Memory B cell (primary cell): Measurements from ENCODE around the gene SLC10A2.
"Not testable (repeated sequence)": the region's sequence is repeated elsewhere in the genome, so short reads cannot be mapped to it uniquely, and the experiment has no call there.

ENCODE experiments used
- ATAC-seq: fragments of 150-1000 bp; cut with Tn5 transposase; 2 replicates; pipeline ENCODE4 v1.10.0; 2021; ENCODE audit warnings: low read depth, mild to moderate bottlenecking, moderate library complexity
- DNase-seq, 2 donors: peaks; one replicate each; pipeline ENCODE4 v3.0.0; 2022; ENCODE audit warnings: low spot score in 2 of 2
- H3K27ac Mint-ChIP-seq: one replicate; pipeline ENCODE4 v1.8.0; 2022; ENCODE audit warnings: mild to moderate bottlenecking, moderate library complexity, mixed read lengths
- H3K27me3 Mint-ChIP-seq: one replicate; pipeline ENCODE4 v1.8.0; 2022; ENCODE audit warnings: mixed read lengths
- H3K36me3 Mint-ChIP-seq: one replicate; pipeline ENCODE4 v1.8.0; 2022; ENCODE audit warnings: mild to moderate bottlenecking, mixed read lengths
- H3K4me1 Mint-ChIP-seq: one replicate; pipeline ENCODE4 v1.8.0; 2022; ENCODE audit warnings: mixed read lengths
- H3K4me3 Mint-ChIP-seq: one replicate; pipeline ENCODE4 v1.8.0; 2022; ENCODE audit warnings: mild to moderate bottlenecking, moderate library complexity, mixed read lengths
- H3K9me3 Mint-ChIP-seq: one replicate; pipeline ENCODE4 v1.8.0; 2022; ENCODE audit warnings: mixed read lengths

The SLC10A2 gene, protein sequence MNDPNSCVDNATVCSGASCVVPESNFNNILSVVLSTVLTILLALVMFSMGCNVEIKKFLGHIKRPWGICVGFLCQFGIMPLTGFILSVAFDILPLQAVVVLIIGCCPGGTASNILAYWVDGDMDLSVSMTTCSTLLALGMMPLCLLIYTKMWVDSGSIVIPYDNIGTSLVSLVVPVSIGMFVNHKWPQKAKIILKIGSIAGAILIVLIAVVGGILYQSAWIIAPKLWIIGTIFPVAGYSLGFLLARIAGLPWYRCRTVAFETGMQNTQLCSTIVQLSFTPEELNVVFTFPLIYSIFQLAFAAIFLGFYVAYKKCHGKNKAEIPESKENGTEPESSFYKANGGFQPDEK

DNA sequence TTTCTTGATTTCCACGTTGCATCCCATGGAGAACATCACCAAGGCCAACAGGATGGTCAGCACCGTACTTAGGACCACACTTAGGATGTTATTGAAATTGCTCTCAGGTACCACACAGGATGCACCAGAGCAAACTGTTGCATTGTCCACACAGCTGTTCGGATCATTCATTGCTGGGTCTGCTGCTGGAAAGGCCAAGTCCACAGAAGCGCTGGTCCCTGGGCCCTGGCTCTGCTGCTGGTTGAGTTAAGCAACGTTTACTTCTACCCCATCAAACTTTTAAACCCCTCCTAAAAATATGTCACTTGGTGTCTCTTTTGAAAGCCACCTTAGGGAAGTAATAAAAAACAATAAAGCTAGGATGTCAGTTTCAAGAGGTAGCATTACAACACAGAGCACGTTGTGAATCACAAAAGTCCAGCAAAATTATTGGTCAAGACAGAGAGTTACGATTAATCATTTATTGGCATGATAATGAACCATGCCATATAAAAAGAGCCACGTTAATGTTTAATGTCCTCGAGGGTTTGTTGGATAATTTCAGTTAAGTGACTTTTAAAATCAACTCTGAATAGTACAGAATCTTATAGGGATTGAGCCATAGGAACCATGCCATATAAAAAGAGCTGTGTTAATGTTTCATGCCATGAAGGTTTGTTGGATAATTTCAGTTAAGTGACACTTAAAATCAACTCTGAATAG lies at the start of gene SLC10A2:
Gene SLC10A2, minus strand, starts transcription at position 339 of the 702 bp plus-strand sequence. Its CDS starts 168 bp downstream, at position 171.
- DNase-seq: no peak
- Mint-ChIP-seq H3K9me3 (peaks cover 3% of the 10 kb centered on the region), H3K27ac (no peak within 1 kb of the TSS), H3K36me3 (no peaks in the 10 kb centered on the region), H3K4me1 (no peaks in the 10 kb centered on the region), H3K4me3 (no peak within 1 kb of the TSS), H3K27me3 (no peaks in the 10 kb centered on the region)
- ATAC-seq: no peak

DNA sequence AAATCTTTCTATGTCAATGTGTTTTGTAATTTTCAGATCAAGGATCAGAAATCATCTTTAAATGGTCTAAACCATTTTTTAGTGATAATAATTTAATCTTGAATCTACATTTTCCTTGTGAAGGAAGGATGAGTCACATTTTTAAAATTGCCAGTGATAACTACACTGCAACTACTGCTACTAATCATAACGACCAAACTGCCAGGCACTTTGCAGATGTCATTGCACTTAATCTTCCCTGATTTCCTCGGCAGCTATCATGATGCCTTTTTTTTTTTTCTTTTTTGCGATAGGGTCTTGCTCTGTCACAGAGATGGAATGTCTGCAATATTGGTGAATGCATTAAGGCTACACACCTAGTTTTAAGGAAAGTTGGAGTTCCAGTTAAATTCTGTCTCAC lies 41.4 kb upstream of the SLC10A2 start:
- Mint-ChIP-seq H3K27ac (no peak overlapping the region), H3K4me1 (no peaks in the 10 kb centered on the region), H3K27me3 (no peaks in the 10 kb centered on the region), H3K9me3 (no peaks in the 10 kb centered on the region), H3K4me3 (no peak overlapping the region), H3K36me3 (no peaks in the 10 kb centered on the region)
- no peak for DNase-seq
- no peak for ATAC-seq

DNA sequence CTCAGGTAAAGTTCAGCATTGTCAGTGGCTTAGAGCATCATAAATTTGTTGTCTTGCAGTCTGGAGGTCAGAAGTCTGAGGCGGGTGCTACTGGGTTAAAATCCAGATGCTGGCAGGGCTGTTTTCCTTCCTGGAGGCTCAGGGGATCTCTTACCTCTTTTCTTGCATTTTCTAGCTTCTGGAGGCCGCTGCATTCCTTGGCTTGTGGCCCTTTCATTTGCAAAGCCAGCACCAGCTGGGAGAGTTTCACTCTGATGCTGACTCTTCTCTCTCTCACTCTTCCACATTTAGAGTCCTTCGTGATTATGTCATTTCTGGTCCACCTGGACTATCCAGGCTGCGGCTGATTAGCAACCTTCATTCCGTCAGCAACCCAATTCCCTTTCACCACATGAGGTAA lies 38.1 kb upstream of the SLC10A2 start:
- ATAC-seq (no peak), DNase-seq (no peak)
- Mint-ChIP-seq H3K36me3 (no peaks in the 10 kb centered on the region), H3K27ac (no peak overlapping the region), H3K9me3 (no peaks in the 10 kb centered on the region), H3K27me3 (no peaks in the 10 kb centered on the region), H3K4me3 (no peak overlapping the region), H3K4me1 (no peaks in the 10 kb centered on the region)

DNA sequence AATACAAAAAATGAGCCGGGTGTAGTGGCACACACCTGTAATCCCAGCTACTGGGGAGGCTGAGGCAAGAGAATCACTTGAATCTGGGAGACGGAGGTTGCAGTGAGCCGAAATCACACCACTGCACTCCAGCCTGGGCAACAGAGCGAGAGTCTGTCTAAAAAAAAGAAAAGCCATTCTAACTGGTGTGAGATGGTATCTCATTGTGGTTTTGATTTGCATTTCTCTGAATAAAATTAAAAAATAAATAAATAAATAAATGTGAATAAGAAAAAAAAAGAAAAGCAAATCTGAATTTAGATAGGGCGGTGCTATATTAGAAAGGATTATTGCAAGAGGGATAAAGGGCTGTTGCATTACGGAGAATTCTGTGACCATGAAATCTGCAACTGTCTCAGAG lies 37.2 kb upstream of the SLC10A2 start:
- not testable (repeated sequence) for ATAC-seq, H3K36me3 Mint-ChIP-seq, H3K9me3 Mint-ChIP-seq

DNA sequence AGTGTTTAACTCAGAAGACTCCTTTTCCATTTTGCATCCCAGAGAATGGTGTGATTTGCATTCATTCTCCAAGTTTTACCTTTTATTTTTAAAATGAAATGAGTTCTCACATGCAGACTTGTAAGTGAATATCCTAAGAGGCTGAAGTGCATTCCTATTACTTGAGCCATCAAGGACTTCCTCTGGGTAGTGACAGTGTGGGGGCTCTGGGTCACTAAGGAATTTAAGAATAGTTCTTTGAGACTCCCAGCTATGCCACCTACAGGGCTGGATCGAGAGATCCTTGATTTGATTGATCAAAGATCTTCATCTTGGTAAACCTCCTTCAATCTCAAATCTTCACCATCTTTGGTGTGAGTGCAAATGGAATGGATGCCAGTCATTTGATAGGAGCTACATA lies 36.3 kb upstream of the SLC10A2 start:
- Mint-ChIP-seq H3K9me3 (no peaks in the 10 kb centered on the region), H3K4me3 (no peak overlapping the region), H3K36me3 (no peaks in the 10 kb centered on the region), H3K4me1 (no peaks in the 10 kb centered on the region), H3K27ac (no peak overlapping the region), H3K27me3 (no peaks in the 10 kb centered on the region)
- no peak for DNase-seq
- no peak for ATAC-seq

More for the DNA sequence above, 37.2 kb upstream of the SLC10A2 start:
- not testable (repeated sequence) for H3K4me1 Mint-ChIP-seq, H3K27ac Mint-ChIP-seq, DNase-seq, H3K4me3 Mint-ChIP-seq, H3K27me3 Mint-ChIP-seq

DNA sequence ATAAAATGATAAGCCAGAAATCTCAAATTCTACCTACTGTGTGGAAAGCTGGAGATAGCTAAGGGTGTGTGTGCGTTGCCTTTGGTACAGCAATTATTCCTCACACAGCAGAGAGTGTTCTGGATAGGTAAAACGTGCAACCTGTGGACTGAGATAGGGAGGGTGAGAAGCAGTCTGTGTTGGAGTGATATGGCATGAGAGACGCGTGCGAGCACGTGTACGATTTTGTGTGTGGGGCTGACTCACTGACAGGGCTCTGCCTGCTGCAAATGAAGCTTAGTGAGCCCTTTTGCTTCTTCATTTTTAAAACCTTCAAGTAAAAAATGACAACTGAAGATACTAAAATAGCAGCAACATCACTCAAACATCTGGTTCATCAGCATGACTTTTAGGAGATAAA lies 35.7 kb upstream of the SLC10A2 start:
- no peak overlapping the region for H3K4me3 Mint-ChIP-seq
- H3K36me3 Mint-ChIP-seq: no peaks in the 10 kb centered on the region
- H3K9me3 Mint-ChIP-seq: no peaks in the 10 kb centered on the region
- no peak overlapping the region for H3K27ac Mint-ChIP-seq
- DNase-seq (no peak), ATAC-seq (no peak)
- no peaks in the 10 kb centered on the region for H3K4me1 Mint-ChIP-seq
- no peaks in the 10 kb centered on the region for H3K27me3 Mint-ChIP-seq

DNA sequence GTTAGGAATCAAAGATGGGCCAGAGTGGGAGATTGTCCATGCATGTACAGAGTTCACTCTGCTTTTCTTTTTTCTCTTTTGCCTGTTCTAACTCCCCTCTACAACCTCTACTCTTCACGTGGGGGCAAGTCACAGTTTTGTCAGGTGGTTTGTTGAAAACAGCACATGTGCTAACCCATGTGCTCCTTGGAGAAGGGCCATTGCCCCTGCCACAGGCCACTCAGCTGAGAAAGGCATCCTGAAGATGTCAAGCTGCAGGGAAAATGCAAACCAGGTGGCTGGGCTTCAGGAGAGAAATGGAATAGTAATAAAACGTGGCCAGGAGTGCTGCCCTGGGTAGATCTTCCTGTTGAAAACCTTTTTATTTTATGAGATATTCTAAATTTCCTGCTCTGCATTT lies 35.3 kb upstream of the SLC10A2 start:
- H3K27me3 Mint-ChIP-seq: no peaks in the 10 kb centered on the region

DNA sequence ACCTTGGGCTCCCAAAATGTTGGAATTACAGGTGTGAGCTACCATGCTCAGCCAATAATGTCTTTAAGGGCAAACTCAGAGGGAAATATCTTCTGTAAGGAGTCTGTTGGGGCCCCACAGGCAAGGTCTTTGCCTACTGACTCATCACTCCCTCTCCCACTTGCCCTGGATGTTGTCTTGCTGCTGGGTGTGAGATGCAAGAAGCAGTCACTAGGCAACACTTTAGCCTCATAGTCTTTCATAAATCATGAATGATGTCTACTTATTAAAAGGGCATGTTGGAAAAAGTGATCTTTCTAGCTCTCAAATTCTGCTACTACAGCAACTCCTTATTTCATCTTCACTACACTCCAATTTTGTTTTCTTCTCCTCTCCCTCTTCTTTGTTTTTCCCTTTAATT lies 34.6 kb upstream of the SLC10A2 start:
- Mint-ChIP-seq H3K27ac (no peak overlapping the region), H3K4me1 (no peaks in the 10 kb centered on the region), H3K4me3 (no peak overlapping the region), H3K9me3 (no peaks in the 10 kb centered on the region), H3K36me3 (no peaks in the 10 kb centered on the region), H3K27me3 (no peaks in the 10 kb centered on the region)
- no peak for DNase-seq
- ATAC-seq: no peak

More for the DNA sequence above, 35.3 kb upstream of the SLC10A2 start:
- no peak for ATAC-seq
- Mint-ChIP-seq H3K4me3 (no peak overlapping the region), H3K9me3 (no peaks in the 10 kb centered on the region), H3K4me1 (no peaks in the 10 kb centered on the region), H3K27ac (no peak overlapping the region), H3K36me3 (no peaks in the 10 kb centered on the region)
- DNase-seq: no peak

DNA sequence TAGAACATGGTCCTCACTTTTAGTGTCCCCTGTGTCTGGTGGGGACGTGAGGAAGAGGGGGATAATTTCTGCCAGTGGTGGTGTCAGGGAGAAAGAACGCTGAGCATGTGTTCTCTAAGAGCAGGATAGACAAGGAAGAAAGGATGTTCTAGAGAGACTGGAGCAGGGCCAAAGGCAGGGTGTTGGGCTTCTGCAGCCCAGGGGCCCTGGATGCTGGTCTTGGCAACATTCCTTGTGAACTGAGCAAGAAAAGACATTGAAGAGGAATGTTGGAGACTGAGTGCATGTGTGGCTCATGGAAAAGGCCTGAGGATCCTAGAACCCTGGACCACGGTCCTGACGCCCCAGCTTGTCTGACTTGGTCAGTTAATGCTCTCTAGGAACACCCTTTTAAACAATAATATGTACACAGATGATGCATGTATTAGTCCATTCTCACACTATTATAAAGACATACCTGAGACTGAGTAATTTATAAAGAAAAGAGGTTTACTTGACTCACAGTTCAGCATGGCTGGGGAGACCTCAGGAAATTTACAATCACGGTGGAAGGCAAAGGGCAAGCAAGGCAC lies 33.6 kb upstream of the SLC10A2 start:
- Mint-ChIP-seq H3K36me3 (no peaks in the 10 kb centered on the region), H3K9me3 (no peaks in the 10 kb centered on the region), H3K4me3 (no peak overlapping the region), H3K27ac (no peak overlapping the region), H3K27me3 (no peaks in the 10 kb centered on the region), H3K4me1 (no peaks in the 10 kb centered on the region)
- no peak for DNase-seq
- ATAC-seq: no peak

DNA sequence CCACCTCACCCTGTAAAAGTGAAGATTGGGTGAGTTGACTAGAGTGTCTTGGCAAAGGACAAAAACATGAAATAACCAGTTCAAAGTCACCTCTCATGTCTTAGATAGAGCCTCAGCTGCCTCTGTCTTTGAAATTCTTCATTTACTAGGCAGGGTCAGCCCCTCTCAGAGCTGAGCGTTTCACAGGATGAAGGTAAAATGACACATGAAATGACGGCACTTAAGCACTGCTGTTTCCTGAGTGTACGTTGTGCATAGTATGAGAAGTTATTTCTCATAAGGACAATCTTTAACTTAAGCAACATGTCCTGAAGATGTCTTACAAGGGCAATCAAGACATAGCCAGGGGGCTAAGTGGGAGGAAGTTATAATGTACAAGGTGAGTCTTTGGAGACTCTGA lies 32.3 kb upstream of the SLC10A2 start:
- no peak for DNase-seq
- H3K9me3 Mint-ChIP-seq: peaks cover 6% of the 10 kb centered on the region
- no peak overlapping the region for H3K4me3 Mint-ChIP-seq
- no peaks in the 10 kb centered on the region for H3K27me3 Mint-ChIP-seq
- H3K27ac Mint-ChIP-seq: no peak overlapping the region
- ATAC-seq: no peak
- no peaks in the 10 kb centered on the region for H3K36me3 Mint-ChIP-seq
- H3K4me1 Mint-ChIP-seq: no peaks in the 10 kb centered on the region

DNA sequence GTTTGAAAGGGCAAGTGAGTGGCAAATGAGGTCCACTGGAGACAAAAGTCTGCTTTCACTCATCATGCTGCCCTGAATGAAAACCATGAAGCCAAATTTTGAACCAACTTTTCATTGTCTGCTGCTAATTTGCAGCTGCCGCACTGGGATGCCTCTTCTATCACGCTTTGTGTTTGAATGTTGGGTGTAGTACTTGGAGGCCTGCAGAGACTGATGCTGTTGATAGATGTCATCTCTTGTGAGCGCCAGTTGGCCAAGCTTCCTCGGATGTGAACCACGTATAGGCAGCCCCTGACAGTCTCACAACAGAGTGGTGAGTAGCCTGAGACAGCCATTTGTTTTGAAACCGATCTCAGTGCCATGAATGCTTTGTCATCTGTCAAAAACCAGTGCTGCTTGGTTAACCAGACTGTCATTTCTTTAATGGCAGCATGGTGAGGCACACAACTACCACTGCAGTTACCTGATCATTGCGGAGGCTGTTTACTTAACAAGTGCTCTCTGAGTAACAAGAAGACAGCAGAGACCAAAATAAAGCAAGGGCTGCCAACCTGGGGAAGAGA lies 31.2 kb upstream of the SLC10A2 start:
- no peak for DNase-seq
- Mint-ChIP-seq H3K9me3 (peaks cover 8% of the 10 kb centered on the region), H3K4me3 (no peak overlapping the region), H3K36me3 (no peaks in the 10 kb centered on the region), H3K27me3 (no peaks in the 10 kb centered on the region), H3K4me1 (no peaks in the 10 kb centered on the region), H3K27ac (no peak overlapping the region)
- no peak for ATAC-seq

DNA sequence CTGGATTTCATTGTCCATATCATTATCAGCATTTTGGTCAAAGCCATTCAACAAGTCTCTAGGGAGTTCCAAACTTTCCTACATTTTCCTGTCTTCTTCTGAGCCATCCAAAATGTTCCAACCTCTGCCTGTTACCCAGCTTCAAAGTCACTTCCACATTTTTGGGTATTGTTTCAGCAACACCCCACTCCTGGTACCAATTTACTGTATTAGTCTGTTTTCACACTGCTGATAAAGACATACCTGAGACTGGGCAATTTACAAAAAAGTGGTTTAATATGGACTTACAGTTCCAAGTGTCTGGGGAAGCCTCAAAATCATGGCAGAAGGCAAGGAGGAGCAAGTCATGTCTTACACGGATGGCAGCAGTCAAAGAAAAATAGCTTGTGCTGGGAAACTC lies 27.4 kb upstream of the SLC10A2 start:
- not testable (repeated sequence) for H3K36me3 Mint-ChIP-seq, H3K4me1 Mint-ChIP-seq, H3K27ac Mint-ChIP-seq, ATAC-seq, DNase-seq, H3K4me3 Mint-ChIP-seq, H3K27me3 Mint-ChIP-seq, H3K9me3 Mint-ChIP-seq

DNA sequence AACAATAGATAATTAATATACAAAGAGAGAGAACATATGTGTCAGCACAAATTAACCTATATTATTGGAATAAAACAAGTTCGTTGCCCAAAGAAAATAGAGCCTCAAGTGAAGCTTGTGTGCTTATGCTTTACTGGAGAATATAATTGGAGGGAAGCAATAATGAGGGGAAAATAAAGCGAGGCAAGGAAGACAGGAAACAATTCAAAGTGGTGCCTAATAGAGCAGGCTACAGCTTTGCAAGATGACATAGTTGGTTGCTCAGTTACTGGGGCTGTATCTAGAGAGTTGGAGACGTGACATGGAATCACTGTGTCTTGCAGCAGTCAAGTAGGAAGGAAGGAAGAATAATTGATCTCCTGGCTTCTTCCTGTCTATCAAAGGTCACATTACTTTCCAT lies 21.1 kb upstream of the SLC10A2 start:
- ATAC-seq (no peak), DNase-seq (no peak)
- H3K27ac Mint-ChIP-seq: no peak overlapping the region
- no peaks in the 10 kb centered on the region for H3K4me1 Mint-ChIP-seq
- no peaks in the 10 kb centered on the region for H3K27me3 Mint-ChIP-seq
- peaks cover 2% of the 10 kb centered on the region for H3K9me3 Mint-ChIP-seq
- no peak overlapping the region for H3K4me3 Mint-ChIP-seq
- H3K36me3 Mint-ChIP-seq: no peaks in the 10 kb centered on the region

DNA sequence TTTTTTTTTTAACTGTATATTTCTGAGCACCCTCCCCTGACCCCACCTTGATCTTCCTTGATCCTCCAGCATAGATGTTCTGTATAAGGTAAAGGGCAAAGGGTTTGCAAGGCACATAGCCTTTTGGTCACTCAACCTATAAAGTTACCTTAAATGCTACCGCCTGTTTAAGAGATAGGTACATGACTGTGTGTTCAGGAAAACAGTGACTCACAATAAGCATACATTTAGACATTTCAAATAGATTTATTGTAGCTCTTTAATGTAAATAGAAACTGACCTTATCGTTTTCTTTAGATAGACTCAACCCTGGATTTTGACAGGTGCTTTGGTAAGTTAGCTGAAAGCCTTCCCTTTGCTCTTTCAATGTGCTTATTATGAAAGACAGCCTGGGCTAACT lies 15.2 kb upstream of the SLC10A2 start:
- H3K4me3 Mint-ChIP-seq: no peak overlapping the region
- no peaks in the 10 kb centered on the region for H3K36me3 Mint-ChIP-seq
- H3K9me3 Mint-ChIP-seq: no peaks in the 10 kb centered on the region
- ATAC-seq: no peak
- DNase-seq: no peak
- H3K27me3 Mint-ChIP-seq: no peaks in the 10 kb centered on the region
- H3K27ac Mint-ChIP-seq: no peak overlapping the region
- H3K4me1 Mint-ChIP-seq: no peaks in the 10 kb centered on the region
